GM12872 (cell line): ENCODE measurements around the gene IFIT1.

Source experiments
- CTCF ChIP-seq: IDR thresholded peaks from 3 replicates; pipeline ENCODE4 v1.5.1; 2011; ENCODE audit warnings: low read depth, mild to moderate bottlenecking, low read length, moderate library complexity; ENCODE audit not compliant: insufficient read depth

IFIT1 gene

DNA sequence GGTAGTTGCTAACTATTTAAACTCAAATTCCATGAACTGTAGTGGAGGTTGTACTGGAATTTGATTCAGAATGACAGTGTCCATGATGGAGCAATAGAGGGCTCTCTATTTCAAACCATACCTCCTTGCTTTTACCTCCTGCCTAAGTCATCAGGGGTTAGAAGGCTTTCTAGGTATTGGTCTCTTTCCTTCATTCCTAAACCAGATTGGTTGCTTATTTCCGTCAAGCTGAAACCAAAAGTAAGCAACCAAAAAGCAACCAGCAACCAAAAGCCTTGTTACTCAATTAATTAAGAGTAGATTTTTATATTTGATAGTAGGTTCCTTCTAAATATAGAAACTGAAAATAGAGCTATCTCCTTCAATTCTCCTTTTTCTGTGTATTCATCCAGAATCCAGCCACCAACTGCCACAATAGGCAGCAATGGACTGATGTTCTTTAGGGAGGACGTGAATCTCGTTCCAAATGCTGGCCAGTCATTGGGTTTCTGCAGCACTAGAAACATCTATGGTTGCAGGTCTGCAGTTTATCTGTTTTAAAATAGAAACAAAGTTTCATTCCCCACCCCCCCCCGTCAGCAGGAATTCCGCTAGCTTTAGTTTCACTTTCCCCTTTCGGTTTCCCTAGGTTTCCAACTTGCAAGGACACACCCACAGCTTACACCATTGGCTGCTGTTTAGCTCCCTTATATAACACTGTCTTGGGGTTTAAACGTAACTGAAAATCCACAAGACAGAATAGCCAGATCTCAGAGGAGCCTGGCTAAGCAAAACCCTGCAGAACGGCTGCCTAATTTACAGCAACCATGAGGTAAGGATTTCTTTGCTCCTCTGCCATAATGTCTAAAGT is at the start of gene IFIT1:
Gene IFIT1 (plus strand): TSS at position 717 of the 850 bp plus-strand sequence. CDS start 90 bp downstream, at position 807.
- no peak for TF ChIP-seq CTCF

- no peak for TF ChIP-seq CTCF
Measured at GRCh38 chr10:89343089-89343767, 49.2 kb upstream of the IFIT1 start.

DNA sequence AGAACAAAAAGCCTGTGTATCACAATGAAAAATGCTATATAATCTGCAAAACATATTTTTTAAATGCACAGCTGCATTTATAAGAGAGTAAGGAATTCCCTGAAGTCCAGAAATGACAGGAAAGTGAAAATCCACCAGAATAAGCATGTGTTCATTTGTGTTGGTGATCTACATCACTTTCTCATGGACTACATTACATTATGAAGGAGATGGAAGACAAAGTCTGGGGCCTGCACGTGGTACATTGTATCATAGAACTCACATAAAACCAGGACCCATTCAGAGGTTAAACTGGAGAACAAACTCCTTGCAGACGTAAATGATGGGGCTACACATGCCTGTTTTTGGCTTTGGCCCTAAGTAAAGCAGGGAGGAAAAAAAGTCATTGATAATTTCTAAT is 48.3 kb upstream of the IFIT1 start:
- no peak for TF ChIP-seq CTCF

- no peak for TF ChIP-seq CTCF
Measured at GRCh38 chr10:89345367-89346000, 46.9 kb upstream of the IFIT1 start.

- TF ChIP-seq CTCF, result no peak
Measured at GRCh38 chr10:89346405-89347254, 45.8 kb upstream of the IFIT1 start.

GRCh38 chr10:89347701-89348457 is 44.5 kb upstream of the IFIT1 start:
- no peak for TF ChIP-seq CTCF
